MG63 (cell line): ENCODE data around the gene THRAP3. TPM values are rescaled to one million over a fixed set of nuclear protein-coding genes. Genes with fewer than 3 reads are reported as not detected.
A peak's percentile ranks its signal among the peaks of the same experiment; 100 is the strongest.

ENCODE experiments used
- DNase-seq: peaks from one replicate; pipeline ENCODE4 v3.0.0-alpha.2; 2020
- H3K27me3 ChIP-seq: fragments of 250-450 bp; sonication (Bioruptor Pico); 2 replicates; pipeline ENCODE4 v1.5.1; 2020; ENCODE audit warnings: mild to moderate bottlenecking, moderate library complexity
- H3K36me3 ChIP-seq: fragments of 250-450 bp; sonication (Bioruptor Pico); 2 replicates; pipeline ENCODE4 v1.5.1; 2020; ENCODE audit warnings: mild to moderate bottlenecking, moderate library complexity
- H3K4me3 ChIP-seq: fragments of 250-450 bp; sonication (Bioruptor Pico); 2 replicates; pipeline ENCODE4 v1.5.1; 2020; ENCODE audit warnings: mild to moderate bottlenecking, moderate library complexity
- H3K9me3 ChIP-seq: fragments of 250-450 bp; sonication (Bioruptor Pico); 2 replicates; pipeline ENCODE4 v1.5.1; 2020; ENCODE audit warnings: mild to moderate bottlenecking, moderate library complexity
- total RNA-seq: library from RNA; depleted of rRNA; stranded (reverse); fragments of >200 nt; shearing (Covaris generic); gene quantifications from 2 replicates; pipeline ENCODE4 v1.2.3, GENCODE V29; 2014; ENCODE audit warnings: low replicate concordance; rRNA removed

THRAP3 gene
- total RNA-seq, 1 experiment from 2014 or later: 84.6 TPM

GRCh38 chr1:36346741-36347370 is 122.6 kb downstream of the THRAP3 start:
- no peaks in the 10 kb centered on the region for H3K9me3 ChIP-seq
- DNase-seq: no peak
- no peak overlapping the region for H3K4me3 ChIP-seq
- H3K36me3 ChIP-seq: peaks cover 59% of the 10 kb centered on the region
- no peaks in the 10 kb centered on the region for H3K27me3 ChIP-seq

- peaks cover 58% of the 10 kb centered on the region for H3K36me3 ChIP-seq
- H3K9me3 ChIP-seq: no peaks in the 10 kb centered on the region
- peak; percentile 58 for DNase-seq
- H3K4me3 ChIP-seq: no peak overlapping the region
- H3K27me3 ChIP-seq: no peaks in the 10 kb centered on the region
Measured at GRCh38 chr1:36349241-36349671, 125.0 kb downstream of the THRAP3 start.

GRCh38 chr1:36349839-36350238 is 125.6 kb downstream of the THRAP3 start:
- H3K9me3 ChIP-seq: no peaks in the 10 kb centered on the region
- H3K36me3 ChIP-seq: peaks cover 63% of the 10 kb centered on the region
- H3K27me3 ChIP-seq: no peaks in the 10 kb centered on the region
- H3K4me3 ChIP-seq: no peak overlapping the region
- DNase-seq: peak; percentile 22

- DNase-seq: peak; percentile 84
- Histone ChIP-seq H3K4me3 (no peak overlapping the region), H3K27me3 (no peaks in the 10 kb centered on the region), H3K36me3 (peaks cover 66% of the 10 kb centered on the region), H3K9me3 (no peaks in the 10 kb centered on the region)
Measured at GRCh38 chr1:36350659-36351226, 126.5 kb downstream of the THRAP3 start.

GRCh38 chr1:36351227-36351977 is 127.2 kb downstream of the THRAP3 start:
- DNase-seq: peak; percentile 89
- Histone ChIP-seq H3K4me3 (no peak overlapping the region), H3K36me3 (peaks cover 65% of the 10 kb centered on the region), H3K9me3 (no peaks in the 10 kb centered on the region), H3K27me3 (no peaks in the 10 kb centered on the region)

- Histone ChIP-seq H3K36me3 (peaks cover 64% of the 10 kb centered on the region), H3K4me3 (no peak overlapping the region), H3K27me3 (no peaks in the 10 kb centered on the region), H3K9me3 (no peaks in the 10 kb centered on the region)
- no peak for DNase-seq
Measured at GRCh38 chr1:36352125-36352909, 128.1 kb downstream of the THRAP3 start.

GRCh38 chr1:36352910-36353878 is 129.0 kb downstream of the THRAP3 start:
- Histone ChIP-seq H3K4me3 (no peak overlapping the region), H3K27me3 (no peaks in the 10 kb centered on the region), H3K9me3 (no peaks in the 10 kb centered on the region), H3K36me3 (peaks cover 66% of the 10 kb centered on the region)
- peak; percentile 54 for DNase-seq

GRCh38 chr1:36354486-36354885 is 130.2 kb downstream of the THRAP3 start:
- Histone ChIP-seq H3K4me3 (no peak overlapping the region), H3K36me3 (peaks cover 66% of the 10 kb centered on the region), H3K9me3 (no peaks in the 10 kb centered on the region), H3K27me3 (no peaks in the 10 kb centered on the region)
- no peak for DNase-seq

Other genes starting within 250 kb of the THRAP3 start
- gene TEKT2, start 140.3 kb upstream of the THRAP3 start, total RNA-seq: not detected in 2 replicates
- 64.5 and 65.4 TPM in 2 replicates for gene ADPRS, start 135.6 kb upstream of the THRAP3 start, total RNA-seq
- gene COL8A2, start 99.2 kb upstream of the THRAP3 start, total RNA-seq: 0.99 and 1.4 TPM in 2 replicates
- gene TRAPPC3, start 75.0 kb upstream of the THRAP3 start, total RNA-seq: 158 and 194 TPM in 2 replicates
- 104 and 154 TPM in 2 replicates for gene MAP7D1, start 68.3 kb upstream of the THRAP3 start, total RNA-seq
- gene SH3D21, start 81.9 kb downstream of the THRAP3 start, total RNA-seq: 0.03 TPM in 1 of 2 replicates, not detected in the other
- gene EVA1B, start 99.2 kb downstream of the THRAP3 start, total RNA-seq: 1.9 and 7.0 TPM in 2 replicates
- 10.0 and 13.2 TPM in 2 replicates for gene STK40, start 161.5 kb downstream of the THRAP3 start, total RNA-seq
- 32.0 and 53.7 TPM in 2 replicates for gene LSM10, start 173.5 kb downstream of the THRAP3 start, total RNA-seq
- 5.7 and 10.5 TPM in 2 replicates for gene OSCP1, start 226.0 kb downstream of the THRAP3 start, total RNA-seq
- 104 and 113 TPM in 2 replicates for gene MRPS15, start 239.9 kb downstream of the THRAP3 start, total RNA-seq